NCI-H2081 (cell line): ENCODE data around the gene RAPGEF1.

Experiments used
- DNase-seq, 2 experiments: peaks; one replicate each; lab custom pipeline; 2025; lab: John Stamatoyannopoulos, UW

Gene RAPGEF1

GRCh38 chr9:131529597-131530545 is 210.0 kb downstream of the RAPGEF1 start:
- DNase-seq = no peak

GRCh38 chr9:131528886-131529505 is 210.9 kb downstream of the RAPGEF1 start:
- no peak for DNase-seq

GRCh38 chr9:131528186-131528585 is 211.7 kb downstream of the RAPGEF1 start:
- DNase-seq = no peak
